Testis (tissue), 2 donors: Measurements from ENCODE around the gene EYA2.

ENCODE experiments used
- POLR2A ChIP-seq: fragments of 450-650 bp; IDR thresholded peaks from one replicate; pipeline ENCODE4 v1.6.1; 2017; ENCODE audit warnings: antibody characterized with exemption, mild to moderate bottlenecking, moderate library complexity
- TF ChIP-seq, protein P1 (sequence below), 3 experiments: fragments of 450-650 bp in 2 of 3; fragments of 200-600 bp in 1 of 3; sonication (generic) in 1 of 3; IDR thresholded peaks; one replicate each; pipeline ENCODE4 v1.5.1; 2016 to 2019; ENCODE audit warnings: antibody characterized with exemption in 3 of 3, mild to moderate bottlenecking in 2 of 3, moderate library complexity in 1 of 3

DNA sequence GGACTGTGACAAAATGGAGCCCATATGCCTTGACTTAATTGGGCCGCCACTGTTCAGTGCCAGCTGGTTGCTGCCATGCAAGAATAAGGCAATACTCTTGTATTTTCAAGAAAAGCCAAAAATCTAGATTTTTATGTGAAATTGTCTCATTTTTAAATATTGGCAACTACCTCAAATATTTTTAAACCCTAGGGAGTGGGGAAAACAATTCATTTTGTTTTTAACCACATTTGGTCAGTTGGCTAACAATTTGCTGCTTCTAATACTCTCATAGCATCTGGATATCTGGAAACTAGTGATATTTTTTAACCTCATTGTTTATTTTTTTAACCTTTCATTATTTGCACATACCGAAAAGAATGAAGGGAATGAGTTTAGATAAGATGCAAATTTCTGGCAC lies 91.0 kb downstream of the EYA2 start:
- TF ChIP-seq, protein P1, sequence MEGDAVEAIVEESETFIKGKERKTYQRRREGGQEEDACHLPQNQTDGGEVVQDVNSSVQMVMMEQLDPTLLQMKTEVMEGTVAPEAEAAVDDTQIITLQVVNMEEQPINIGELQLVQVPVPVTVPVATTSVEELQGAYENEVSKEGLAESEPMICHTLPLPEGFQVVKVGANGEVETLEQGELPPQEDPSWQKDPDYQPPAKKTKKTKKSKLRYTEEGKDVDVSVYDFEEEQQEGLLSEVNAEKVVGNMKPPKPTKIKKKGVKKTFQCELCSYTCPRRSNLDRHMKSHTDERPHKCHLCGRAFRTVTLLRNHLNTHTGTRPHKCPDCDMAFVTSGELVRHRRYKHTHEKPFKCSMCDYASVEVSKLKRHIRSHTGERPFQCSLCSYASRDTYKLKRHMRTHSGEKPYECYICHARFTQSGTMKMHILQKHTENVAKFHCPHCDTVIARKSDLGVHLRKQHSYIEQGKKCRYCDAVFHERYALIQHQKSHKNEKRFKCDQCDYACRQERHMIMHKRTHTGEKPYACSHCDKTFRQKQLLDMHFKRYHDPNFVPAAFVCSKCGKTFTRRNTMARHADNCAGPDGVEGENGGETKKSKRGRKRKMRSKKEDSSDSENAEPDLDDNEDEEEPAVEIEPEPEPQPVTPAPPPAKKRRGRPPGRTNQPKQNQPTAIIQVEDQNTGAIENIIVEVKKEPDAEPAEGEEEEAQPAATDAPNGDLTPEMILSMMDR (IDR thresholded peaks at IDR 0.05), result no peak
- no peak for TF ChIP-seq POLR2A
